ENCODE data around the gene AIG1. TPM values are rescaled to one million over a fixed set of nuclear protein-coding genes. Genes with fewer than 3 reads are reported as not detected.

AIG1 gene
- total and polyA plus RNA-seq, 2 of the 13 experiments (the other 11 are each of a cell fraction or from before 2014, with no cell fraction given), result 115 to 197 TPM

DNA sequence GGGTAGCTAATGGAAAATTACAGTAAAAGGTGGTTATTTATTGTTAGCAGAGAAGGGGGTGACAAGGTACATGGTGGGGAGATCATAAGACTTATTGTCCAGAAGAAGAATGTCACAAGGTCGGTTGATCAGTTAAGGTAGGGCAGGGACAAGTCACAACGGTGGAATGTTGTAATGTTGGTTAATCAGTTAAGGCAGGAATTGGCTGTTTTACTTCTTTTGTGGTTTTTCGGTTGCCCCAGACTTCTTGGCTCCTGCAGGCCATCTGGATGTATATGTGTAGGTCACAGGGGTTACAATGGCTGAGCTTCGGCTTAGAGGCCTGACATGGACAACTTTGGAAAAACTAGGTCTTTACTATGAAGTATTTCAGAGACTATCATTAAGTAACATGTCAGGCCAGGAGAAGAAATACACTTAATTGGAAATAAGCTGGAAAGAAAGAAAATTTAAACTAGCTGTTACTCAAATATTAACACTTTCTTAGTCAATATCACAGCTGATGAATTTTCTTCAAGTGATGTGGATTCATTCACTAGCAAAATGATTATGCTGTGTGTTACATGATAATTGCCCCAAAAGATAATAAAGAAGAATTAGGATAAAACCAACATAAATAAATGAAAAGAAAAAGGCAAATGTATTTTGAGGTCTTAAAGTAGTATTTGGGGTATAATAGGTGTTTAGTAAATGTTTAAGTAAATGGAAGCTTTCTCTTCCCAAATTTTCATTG lies 4.4 kb downstream of the AIG1 start (continued):
- TF ChIP-seq, protein P1, sequence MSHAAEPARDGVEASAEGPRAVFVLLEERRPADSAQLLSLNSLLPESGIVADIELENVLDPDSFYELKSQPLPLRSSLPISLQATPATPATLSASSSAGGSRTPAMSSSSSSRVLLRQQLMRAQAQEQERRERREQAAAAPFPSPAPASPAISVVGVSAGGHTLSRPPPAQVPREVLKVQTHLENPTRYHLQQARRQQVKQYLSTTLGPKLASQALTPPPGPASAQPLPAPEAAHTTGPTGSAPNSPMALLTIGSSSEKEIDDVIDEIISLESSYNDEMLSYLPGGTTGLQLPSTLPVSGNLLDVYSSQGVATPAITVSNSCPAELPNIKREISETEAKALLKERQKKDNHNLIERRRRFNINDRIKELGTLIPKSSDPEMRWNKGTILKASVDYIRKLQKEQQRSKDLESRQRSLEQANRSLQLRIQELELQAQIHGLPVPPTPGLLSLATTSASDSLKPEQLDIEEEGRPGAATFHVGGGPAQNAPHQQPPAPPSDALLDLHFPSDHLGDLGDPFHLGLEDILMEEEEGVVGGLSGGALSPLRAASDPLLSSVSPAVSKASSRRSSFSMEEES (CRISPR knock-in tag; IDR thresholded peaks at IDR 0.05), result peak; percentile 92
- TF ChIP-seq, protein P2, sequence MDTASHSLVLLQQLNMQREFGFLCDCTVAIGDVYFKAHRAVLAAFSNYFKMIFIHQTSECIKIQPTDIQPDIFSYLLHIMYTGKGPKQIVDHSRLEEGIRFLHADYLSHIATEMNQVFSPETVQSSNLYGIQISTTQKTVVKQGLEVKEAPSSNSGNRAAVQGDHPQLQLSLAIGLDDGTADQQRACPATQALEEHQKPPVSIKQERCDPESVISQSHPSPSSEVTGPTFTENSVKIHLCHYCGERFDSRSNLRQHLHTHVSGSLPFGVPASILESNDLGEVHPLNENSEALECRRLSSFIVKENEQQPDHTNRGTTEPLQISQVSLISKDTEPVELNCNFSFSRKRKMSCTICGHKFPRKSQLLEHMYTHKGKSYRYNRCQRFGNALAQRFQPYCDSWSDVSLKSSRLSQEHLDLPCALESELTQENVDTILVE (CRISPR knock-in tag; IDR thresholded peaks at IDR 0.05), result peak; percentile 69; the same call in 1 of the 2 replicates
- TF ChIP-seq ZFP41 (CRISPR knock-in tag; IDR thresholded peaks at IDR 0.05; ENCODE audit: borderline replicate concordance) (no peak), BHLHE40 (IDR thresholded peaks at IDR 0.05; ENCODE audit: low read length) (no peak), SNAPC5 (CRISPR knock-in tag; IDR thresholded peaks at IDR 0.05; ENCODE audit: borderline replicate concordance) (no peak), MYNN (CRISPR knock-in tag; IDR thresholded peaks at IDR 0.05; ENCODE audit: low read depth) (no peak), ZNF570 (CRISPR knock-in tag; IDR thresholded peaks at IDR 0.05; ENCODE audit: borderline replicate concordance) (no peak), HNRNPH1 (optimal IDR thresholded peaks at IDR 0.05; ENCODE audit: low read depth, low read length) (no peak), ZNF232 (CRISPR knock-in tag; IDR thresholded peaks at IDR 0.05; ENCODE audit: borderline replicate concordance) (no peak), HMGXB3 (CRISPR knock-in tag; IDR thresholded peaks at IDR 0.05; ENCODE audit: borderline replicate concordance) (0 out of 2 replicates have a peak, but pooled peaks have one; percentile 45), IRF2 (CRISPR knock-in tag; IDR thresholded peaks at IDR 0.05) (peak; percentile 60; the same call in 1 of the 2 replicates), AHR (CRISPR knock-in tag; IDR thresholded peaks at IDR 0.05) (no peak)
- TF ChIP-seq, protein P3, sequence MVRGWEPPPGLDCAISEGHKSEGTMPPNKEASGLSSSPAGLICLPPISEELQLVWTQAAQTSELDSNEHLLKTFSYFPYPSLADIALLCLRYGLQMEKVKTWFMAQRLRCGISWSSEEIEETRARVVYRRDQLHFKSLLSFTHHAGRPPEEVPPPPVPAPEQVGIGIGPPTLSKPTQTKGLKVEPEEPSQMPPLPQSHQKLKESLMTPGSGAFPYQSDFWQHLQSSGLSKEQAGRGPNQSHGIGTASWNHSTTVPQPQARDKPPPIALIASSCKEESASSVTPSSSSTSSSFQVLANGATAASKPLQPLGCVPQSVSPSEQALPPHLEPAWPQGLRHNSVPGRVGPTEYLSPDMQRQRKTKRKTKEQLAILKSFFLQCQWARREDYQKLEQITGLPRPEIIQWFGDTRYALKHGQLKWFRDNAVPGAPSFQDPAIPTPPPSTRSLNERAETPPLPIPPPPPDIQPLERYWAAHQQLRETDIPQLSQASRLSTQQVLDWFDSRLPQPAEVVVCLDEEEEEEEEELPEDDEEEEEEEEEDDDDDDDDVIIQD (CRISPR knock-in tag; IDR thresholded peaks at IDR 0.05; ENCODE audit: low read depth), result peak; percentile 75; the same call in 1 of the 2 replicates

Data from HepG2 (cell line).